Right renal pelvis (tissue), 4 donors: ENCODE measurements around the gene SCUBE1. TPM values are rescaled to one million over a fixed set of nuclear protein-coding genes. Genes with fewer than 3 reads are reported as not detected.

Source experiments
- DNase-seq, 4 donors: peaks; one replicate each; pipeline ENCODE4 v3.0.0-alpha.2; 2013; ENCODE audit warnings: low read depth in 4 of 4, low spot score in 3 of 4, missing footprints in 1 of 4
- polyA plus RNA-seq, 4 donors: library from polyadenylated mRNA; unstranded; fragments of 120-200 nt; gene quantifications; one replicate each; pipeline ENCODE4 v1.2.1, GENCODE V29; 2013; ENCODE audit not compliant: insufficient read length in 4 of 4

SCUBE1 gene
- polyA plus RNA-seq, 4 donors = 5.7 to 8.7 (median 7.8) TPM

DNA sequence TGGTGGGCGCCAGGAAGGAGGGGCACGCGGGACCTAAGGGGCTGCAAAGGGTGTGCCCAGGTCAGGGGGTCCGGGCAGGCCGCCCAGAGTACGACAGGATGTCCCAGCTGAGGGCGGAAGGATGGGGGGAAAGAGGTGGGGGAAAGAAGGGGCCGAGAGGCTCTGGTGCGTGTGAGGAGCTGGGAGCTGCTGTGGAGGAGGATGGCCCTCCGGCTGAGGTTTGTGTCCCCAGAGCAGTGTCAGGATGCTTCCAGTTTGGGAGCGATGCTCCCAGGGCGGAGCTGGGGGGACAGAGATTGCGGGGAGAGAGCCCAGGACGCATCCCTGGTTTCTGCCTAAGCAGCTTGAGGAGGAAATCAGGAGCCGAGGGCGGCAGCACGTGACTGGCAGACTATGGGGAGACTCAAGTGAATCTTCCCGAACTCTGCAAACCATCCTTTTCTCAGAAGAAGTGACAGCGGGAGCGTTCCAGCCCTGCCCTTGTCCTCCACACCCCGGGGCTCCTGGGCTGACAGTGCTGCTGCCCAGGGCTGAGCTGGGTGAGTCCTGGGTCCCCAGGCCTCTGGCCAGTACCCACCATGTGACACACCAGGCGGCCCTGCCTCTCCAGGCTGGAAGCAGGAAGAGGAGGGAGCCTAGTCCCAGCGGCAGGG, 136.5 kb downstream of the SCUBE1 start:
- no peak for DNase-seq

DNA sequence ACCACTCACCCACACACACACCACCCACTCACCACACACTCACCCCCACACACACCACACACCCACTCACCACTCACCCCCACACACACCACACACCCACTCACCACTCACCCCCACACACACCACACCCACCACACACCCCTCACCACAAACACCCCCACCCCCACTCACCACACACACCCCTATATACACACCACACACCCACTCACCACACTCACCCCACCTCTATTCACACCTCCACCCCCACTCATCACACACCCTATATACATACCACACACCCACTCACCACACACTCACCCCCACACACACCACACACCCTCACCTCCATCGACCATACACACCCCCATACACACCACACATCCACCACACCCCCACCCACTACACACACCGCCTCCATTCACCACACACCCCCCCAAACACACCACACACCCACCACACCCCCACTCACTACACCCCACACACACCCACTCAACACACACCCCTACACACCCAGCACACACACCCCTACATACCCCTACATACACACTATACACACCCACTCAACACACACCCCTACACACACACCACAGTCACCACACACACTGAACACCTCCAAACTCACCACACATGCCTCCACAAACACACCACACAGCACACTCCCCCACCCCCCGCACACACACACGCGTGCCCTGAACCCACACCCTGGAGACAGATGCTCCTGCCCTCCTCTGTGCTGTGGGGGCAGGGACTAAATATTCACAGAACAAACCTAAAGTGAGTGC, 137.2 kb downstream of the SCUBE1 start:
- no peak for DNase-seq

DNA sequence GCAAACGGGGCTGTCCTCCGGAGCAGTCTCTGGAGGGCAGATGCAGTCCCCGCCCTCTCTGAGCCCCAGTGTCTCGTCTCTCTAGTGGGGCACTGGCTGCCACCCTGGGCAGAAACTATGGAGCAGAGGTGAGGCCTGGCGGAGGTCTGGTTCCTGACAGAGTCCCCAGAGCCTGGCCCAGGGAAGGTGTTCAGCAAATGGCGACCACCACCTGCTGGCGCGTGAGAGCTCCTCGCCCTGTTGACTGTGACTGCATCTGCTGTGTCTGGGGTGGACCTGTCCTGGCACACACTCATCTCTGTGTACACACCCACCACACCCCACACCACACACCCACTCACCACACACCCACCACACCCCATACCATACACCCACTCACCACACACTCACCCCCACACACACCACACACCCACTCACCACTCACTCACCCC, 137.9 kb downstream of the SCUBE1 start:
- no peak for DNase-seq

DNA sequence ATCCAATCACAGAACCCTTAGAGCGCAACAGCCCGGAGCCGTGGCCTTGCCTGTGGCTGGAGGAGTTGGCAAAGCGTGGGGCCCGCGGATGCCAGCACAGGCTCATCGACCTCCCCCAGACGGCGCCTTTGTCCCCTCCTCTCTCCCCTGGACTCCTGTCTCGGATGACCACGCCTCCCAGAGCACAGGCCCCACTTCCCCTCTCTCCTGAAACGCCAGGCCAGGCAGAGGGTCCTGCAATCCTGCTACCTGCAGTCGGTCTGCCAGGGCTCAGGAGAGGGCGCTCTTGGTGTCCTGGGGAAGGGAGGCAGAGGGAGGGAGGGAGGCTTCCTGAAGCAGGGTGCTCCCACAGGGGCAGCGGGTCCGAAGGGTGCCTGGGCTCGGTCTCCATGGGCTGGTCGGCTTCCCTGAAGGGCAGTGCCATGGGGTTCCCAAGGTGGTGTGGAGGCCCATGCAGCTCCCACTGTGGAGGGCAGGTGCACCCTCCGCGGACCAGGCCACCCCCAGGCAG, 139.6 kb downstream of the SCUBE1 start:
- peak in 1 of 4 donors; percentile 62 for DNase-seq

DNA sequence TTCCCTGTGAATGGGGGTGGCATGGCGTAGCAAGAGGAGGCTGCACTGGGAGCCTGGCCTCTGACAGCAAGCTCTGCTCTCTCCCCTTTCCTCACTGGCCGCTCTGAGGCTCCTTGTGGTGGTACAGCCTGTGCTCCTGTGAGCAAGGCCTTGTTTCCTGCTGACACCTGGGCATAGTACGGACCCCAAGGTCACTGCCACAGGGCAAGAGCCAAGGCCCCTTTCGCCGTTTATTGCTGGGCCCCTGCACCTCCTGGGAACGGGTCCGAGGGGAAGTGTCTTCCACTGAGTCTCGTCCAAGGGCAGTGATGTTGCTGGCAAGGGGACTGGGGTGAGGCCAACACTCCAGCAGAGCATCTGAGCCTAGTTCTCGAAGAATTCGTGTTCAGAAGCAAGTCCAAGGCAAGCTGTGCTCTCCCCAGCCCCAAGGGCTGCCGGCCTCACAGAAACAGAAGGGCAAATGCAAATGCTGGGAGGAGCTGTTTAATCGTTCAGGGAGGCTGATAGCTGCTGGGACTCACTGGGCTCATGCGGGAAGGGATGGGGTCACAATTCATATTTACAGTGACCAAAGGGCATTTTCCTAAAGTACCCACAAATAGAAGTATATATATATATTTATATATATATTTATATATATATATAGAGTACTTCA, 140.3 kb downstream of the SCUBE1 start:
- no peak for DNase-seq

DNA sequence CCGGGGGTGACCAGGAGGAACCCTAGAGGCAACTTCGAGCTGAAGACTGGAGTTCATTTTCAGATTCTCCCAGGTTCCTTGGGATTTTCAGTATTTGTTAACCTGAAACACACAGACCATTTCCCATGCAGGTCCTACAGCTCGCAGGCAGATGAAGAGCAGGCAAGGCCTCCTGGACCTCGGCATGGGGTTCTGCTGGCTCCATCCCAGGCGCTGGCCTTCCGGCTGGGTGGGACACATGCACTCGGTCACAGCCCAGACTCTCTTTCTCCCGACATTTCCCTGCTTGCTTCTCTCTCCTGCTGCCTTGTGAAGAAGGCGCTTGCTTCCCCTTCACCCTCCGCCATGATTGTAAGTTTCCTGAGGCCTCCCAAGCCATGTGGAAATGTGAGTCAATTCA, 140.8 kb downstream of the SCUBE1 start:
- no peak for DNase-seq

DNA sequence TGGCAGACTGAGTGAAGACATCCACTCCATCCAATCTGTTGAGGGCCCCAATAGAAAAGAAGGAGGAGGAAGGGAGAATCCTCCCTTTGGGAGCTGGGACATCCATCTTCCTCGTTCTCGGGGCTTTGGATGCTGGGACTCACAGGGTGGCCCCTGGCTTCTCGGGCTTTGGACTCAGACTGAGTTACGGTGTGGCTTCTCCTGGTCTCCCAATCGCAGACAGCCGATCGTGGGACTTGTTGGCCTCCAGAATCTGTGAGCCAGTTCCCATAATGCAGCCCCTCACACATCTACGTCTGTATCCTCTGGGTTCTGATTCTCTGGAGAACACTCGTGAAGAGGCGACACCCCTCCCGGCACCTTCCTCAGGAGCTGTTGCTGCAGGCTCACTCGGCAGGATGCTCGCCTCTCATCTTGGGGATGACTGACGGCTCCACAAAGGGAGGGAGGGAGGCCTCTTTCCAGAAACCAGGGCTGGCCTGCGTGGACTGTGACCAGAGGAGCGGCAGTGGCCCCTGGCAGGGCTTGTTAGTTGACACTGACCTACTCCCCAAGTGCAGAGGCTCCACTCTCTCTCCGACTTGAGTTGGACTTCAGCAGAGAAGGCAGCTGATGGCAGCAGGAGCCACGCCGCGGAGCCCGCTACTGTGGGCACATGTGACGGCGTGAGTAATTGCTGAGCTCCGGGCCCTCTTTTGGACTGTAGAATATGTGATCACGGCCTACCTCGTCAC, 141.5 kb downstream of the SCUBE1 start:
- no peak for DNase-seq

DNA sequence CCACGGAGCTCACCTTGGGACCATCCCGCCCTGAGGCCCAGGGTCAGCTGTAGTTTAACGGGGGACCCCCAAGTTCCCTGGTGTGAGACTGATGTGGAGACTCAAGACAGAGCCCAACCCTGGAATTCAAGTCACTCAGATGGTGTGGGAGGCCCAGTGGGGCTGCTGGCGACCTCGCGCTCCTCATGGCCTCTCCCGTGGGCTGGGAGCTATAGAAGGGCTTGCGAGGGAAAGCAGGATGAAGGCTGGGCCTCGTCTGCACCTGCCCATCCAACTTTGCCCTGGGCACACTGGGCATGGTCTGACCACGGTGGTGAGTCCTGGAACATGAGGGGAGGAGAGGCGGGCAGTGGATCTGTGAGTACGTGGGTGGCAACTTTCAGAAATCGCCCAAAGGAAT, 142.6 kb downstream of the SCUBE1 start:
- DNase-seq = no peak

DNA sequence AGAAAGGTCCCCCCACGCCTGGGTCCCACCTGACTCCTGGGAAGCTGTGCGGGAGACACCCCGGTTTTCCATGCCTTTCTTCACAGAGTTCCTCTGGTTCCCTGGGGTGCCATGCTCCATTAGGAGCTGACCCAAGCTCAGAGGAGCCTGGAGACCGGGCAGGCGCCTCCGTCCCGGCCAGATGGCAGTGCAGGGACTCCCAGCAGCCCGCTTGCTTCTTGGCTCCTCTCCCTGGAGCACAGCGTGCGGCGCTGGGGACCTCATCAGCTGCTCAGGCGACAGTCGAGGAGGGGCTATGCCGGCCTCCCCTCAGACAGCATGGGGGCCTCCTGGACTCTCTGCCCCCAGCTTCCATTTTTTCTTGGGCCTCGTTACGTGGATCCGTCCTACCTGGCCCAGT, 143.1 kb downstream of the SCUBE1 start:
- no peak for DNase-seq

DNA sequence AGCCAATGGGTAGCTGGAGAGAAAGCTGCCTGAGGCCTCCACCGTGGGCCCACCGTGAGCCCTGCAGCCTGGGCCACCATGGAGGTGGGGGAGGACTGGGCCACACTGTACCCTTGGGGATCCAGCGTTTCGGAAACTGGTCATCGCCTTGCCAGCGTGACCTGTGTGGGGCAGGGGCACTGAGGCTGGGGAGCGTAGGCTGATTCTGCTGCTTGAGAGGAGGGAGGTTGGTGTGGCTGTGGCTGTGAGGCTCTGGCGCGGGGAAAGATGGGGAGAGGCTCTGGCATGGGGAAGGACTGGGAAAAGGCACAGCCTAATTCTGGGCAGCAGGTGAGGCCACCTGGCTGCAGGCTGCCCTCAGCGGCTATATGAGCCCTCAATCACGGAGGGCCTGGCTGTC, 143.6 kb downstream of the SCUBE1 start:
- no peak for DNase-seq

DNA sequence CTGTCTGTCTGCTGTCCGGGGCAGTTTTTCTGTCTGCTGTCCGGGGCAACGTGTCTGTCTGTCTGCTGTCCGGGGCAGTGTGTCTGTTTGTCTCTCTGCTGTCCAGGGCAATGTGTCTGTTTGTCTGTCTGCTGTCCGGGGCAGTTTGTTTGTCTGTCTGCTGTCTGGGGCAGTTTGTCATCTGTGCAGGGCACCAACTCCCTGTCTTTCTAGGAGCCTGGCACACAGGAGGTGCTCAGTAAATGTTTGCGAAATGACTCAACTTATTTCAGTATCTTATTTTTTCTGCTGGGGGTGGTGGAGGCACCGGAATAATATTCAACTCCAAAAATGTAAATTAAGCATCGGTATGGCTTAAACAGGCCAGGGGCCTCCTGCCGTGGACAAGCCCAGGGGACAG, 144.2 kb downstream of the SCUBE1 start:
- DNase-seq = no peak

DNA sequence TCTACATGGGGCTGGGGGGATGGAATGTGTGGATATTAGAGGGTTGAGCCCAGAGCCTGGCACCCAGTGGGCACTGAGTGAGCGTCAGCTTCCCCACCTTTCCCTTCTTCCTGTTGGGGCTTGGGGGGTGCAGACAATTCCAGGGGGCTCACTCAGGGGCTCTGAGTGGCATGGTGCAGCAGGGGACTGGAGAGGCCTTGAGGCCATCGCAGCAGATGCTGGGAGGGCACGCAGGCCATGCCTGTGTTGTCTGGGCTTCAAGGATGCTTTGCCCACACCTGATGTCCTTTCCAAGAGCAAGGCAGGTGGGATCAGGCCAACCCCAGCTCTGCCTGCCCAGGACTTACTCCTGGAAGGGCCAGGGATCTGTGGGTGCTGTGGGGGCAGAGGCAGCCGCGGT, 145.0 kb downstream of the SCUBE1 start:
- DNase-seq = no peak

DNA sequence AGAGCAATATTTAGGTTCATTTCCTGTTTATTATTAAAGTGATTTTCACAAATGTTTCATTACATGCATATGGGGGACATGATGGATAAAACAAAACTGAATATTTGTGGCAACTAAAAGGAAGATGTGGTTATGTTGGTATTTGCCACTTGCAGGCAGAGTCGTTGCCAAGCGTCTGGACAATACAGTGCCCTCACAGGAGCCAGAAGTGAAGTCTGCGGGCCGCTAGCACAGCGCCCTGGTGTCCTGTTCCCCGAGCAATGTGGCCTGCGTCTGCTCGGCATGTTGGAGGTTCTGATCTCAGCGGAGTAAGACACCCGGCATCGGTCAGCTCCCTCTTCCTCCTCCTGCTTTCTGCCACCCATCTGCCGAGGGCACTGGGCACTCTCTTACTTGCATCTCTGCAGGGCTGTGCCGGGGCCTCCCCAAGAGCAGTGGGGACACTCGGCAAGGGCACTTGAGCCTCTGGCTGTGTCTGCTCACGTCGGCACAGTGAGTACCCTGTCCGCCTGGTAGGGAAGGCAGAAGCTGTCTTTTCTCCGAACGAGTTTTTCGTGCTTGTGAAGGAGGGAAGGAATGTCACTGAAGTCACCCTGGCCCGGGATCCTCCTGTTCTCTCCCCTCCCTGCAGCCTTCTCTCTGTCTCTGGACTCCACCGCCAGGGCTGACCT, 145.8 kb downstream of the SCUBE1 start:
- DNase-seq = no peak

DNA sequence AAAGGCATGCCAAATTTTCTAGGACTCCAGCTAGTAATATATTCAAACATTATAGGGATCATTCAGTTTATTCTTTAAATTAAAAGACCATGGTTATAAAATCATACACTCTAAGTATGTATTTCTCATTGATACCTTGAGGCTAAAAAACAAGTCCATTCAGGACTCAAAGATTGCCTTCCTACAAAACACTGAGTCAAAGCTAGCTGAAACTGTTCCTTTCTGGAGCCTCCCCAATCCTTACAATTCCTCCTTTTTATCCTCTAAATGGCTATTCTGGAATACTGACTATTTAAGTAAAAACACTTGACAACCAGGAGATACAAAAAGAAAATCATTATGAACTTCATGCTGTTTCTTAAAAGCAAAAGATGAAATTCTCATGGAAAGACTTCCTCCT, 151.3 kb downstream of the SCUBE1 start:
- no peak for DNase-seq

DNA sequence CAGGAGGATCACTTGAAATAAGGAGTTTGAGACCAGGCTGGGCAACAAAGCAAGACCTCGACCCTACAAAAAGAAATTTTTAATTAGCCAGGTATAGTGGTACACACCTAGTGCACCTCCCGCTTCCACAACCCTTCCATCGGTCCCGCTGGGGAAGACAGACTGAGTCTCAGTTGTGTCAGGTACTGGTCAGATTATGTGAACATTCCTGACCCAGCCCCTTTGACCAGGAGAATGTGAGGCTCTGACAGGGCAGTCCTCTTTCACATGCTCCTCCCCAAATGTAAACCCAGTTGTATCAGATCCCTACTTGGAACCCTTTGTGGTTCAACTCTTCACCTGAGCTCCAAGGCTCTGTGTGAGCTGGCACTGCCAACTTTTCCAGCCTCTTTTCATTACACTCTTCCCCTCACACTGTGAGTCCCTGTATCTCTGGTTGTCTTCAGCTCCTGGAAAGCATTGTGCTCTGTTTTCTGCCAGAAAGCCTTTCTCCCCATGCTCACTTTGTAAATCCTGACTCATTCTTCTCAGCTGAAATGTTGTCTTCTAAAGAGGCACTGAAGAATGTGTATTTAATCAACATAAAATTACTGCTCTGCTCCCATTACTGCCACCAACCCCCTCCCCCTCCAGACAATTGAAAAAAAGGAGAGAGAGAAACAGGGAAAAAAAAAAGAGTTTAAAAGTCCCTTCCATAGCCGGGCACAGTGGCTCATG, 154.2 kb downstream of the SCUBE1 start:
- no peak for DNase-seq

DNA sequence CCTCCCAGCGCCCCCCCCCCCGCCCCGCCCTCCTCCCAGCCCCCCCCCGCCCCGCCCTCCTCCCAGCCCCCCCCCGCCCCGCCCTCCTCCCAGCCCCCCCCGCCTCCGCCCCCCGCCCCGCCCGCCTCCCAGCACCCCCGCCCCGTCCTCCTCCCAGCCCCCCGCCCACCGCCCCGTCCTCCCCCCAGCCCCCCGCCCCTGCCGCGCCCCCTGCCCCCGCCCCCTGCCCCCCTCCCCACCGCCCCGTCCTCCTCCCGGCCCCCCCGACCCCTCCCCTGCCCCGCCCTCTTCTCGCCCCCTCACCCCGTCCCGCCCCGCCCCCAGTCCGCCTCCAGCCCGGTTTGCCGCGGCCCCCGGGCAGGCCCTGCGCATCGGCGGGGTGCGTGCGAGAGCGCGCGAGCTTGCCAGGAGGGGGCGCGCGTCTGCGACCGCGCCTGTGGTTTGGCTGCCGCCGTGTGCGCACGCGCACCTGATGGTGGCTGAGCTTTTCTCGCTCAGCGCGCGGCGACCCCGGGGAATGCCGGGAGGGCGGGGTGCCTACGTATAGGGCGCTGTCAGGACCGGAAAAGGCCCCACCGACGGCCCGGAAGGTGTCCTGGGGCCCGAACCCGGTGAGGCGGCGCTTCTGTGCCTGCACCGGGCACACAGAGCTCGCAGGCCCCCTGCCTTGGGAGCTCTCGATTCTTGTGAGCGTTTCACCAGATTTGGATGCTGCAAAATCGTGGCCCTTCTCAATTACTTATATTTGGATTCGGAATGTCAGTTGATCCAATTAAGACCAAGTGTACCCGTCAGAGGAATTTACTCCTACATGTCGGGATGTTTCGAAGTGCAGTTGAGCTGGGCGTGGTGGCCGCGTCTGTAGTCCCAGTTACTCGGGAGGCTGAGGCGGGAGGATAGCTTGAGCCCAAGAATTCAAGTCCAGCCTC, 155.7 kb downstream of the SCUBE1 start:
- peak; percentile 92 to 100 (median 94) for DNase-seq

DNA sequence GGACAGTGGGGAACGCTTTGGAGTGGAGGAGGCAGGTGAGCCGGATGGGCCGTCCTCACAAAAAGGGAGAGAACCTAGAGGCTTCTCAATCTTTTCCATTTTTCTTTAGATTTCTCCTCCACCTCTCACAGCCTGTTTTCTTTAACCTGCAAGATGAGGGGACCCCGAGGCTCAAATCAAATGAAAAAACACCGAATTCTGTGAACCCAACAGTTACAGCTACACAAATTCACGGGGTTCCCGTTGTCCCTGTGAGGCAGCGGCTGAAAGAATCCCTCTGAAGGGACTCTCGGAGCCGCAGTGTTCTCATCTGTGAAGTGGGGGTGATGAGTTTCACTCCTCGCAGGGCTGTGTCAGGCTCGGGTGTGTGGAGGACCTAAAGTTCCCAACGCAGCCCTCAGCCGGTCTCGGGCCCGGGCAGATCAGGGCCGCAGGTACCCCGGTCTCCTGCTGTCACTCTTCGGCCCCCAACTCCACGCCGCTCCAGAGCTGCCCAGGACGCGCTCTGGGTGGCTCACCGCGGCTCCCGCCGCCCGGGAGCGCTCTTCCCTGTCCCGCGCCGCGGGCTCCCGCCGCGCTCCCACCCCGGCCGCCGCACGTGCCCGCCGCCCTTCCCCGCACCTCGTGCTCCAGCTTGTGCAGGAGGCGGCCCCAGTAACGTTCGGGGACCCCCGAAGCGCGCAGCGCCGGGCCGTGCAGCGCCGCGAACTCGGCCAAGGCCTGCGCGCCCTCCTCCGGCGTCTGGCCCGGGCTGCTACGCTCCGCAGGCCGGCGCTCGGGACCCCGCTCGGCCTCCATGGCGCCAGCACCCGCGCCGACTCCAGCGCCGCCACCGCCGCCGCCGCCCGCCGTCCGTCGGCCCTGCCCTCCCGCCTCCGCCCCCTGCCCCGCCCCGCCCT, 156.7 kb downstream of the SCUBE1 start, which contains the start of gene TTLL12:
Gene TTLL12, minus strand, starts transcription at position 863 of the 899 bp plus-strand sequence. Its CDS starts 65 bp downstream, at position 798.
- no peak for DNase-seq
